Stimulated activated CD4-positive, alpha-beta T cell treated with anti-CD3 and anti-CD28 coated beads, Interleukin-12 subunit alpha, Interleukin-12 subunit beta, amount 100 ng/mL, for 4 hours (primary cell): ENCODE data around the gene PRKCH.
"Not testable (repeated sequence)": the region's sequence is repeated elsewhere in the genome, so short reads cannot be mapped to it uniquely, and the experiment has no call there.

ENCODE experiments used
- DNase-seq: peaks from one replicate; pipeline ENCODE4 v3.0.0-alpha.2; 2020

The PRKCH gene

GRCh38 chr14:61396694-61397093 lies 75.3 kb downstream of the PRKCH start:
- DNase-seq = no peak

GRCh38 chr14:61397615-61398014 lies 76.2 kb downstream of the PRKCH start:
- DNase-seq = no peak

- DNase-seq = no peak
Measured at GRCh38 chr14:61398221-61398620, 76.8 kb downstream of the PRKCH start.

- DNase-seq = no peak
Measured at GRCh38 chr14:61399365-61399764, 78.0 kb downstream of the PRKCH start.

GRCh38 chr14:61401461-61401860 lies 80.1 kb downstream of the PRKCH start:
- no peak for DNase-seq

GRCh38 chr14:61403411-61403810 lies 82.0 kb downstream of the PRKCH start:
- no peak for DNase-seq

- DNase-seq = no peak
Measured at GRCh38 chr14:61404637-61405036, 83.3 kb downstream of the PRKCH start.

- no peak for DNase-seq
Measured at GRCh38 chr14:61406198-61406597, 84.8 kb downstream of the PRKCH start.

GRCh38 chr14:61406675-61407074 lies 85.3 kb downstream of the PRKCH start:
- DNase-seq = no peak

- DNase-seq = no peak
Measured at GRCh38 chr14:61408498-61408897, 87.1 kb downstream of the PRKCH start.

GRCh38 chr14:61409782-61410181 lies 88.4 kb downstream of the PRKCH start:
- no peak for DNase-seq

GRCh38 chr14:61415934-61416333 lies 94.6 kb downstream of the PRKCH start:
- not testable (repeated sequence) for DNase-seq

- no peak for DNase-seq
Measured at GRCh38 chr14:61416591-61416990, 95.2 kb downstream of the PRKCH start.

- DNase-seq = no peak
Measured at GRCh38 chr14:61417141-61417540, 95.8 kb downstream of the PRKCH start.

GRCh38 chr14:61417883-61418455 lies 96.6 kb downstream of the PRKCH start:
- no peak for DNase-seq

- DNase-seq = no peak
Measured at GRCh38 chr14:61418746-61419145, 97.4 kb downstream of the PRKCH start.

- DNase-seq = no peak
Measured at GRCh38 chr14:61419201-61419600, 97.8 kb downstream of the PRKCH start.

- no peak for DNase-seq
Measured at GRCh38 chr14:61420326-61420725, 98.9 kb downstream of the PRKCH start.

- DNase-seq = no peak
Measured at GRCh38 chr14:61421212-61421923, 100.0 kb downstream of the PRKCH start.

GRCh38 chr14:61426048-61426447 lies 104.7 kb downstream of the PRKCH start:
- no peak for DNase-seq

GRCh38 chr14:61428261-61428660 lies 106.9 kb downstream of the PRKCH start:
- no peak for DNase-seq

GRCh38 chr14:61429316-61429715 lies 107.9 kb downstream of the PRKCH start:
- no peak for DNase-seq

- DNase-seq = no peak
Measured at GRCh38 chr14:61430066-61430757, 108.8 kb downstream of the PRKCH start.

- no peak for DNase-seq
Measured at GRCh38 chr14:61433169-61433568, 111.8 kb downstream of the PRKCH start.
